ENCODE measurements around the gene NOP10. TPM values are rescaled to one million over a fixed set of nuclear protein-coding genes. Genes with fewer than 3 reads are reported as not detected.
A peak's percentile ranks its signal among the peaks of the same experiment; 100 is the strongest.

NOP10 gene
- total and polyA plus RNA-seq, 2 of the 13 experiments (the other 11 are each of a cell fraction or from before 2014, with no cell fraction given), result 239 to 369 TPM

DNA sequence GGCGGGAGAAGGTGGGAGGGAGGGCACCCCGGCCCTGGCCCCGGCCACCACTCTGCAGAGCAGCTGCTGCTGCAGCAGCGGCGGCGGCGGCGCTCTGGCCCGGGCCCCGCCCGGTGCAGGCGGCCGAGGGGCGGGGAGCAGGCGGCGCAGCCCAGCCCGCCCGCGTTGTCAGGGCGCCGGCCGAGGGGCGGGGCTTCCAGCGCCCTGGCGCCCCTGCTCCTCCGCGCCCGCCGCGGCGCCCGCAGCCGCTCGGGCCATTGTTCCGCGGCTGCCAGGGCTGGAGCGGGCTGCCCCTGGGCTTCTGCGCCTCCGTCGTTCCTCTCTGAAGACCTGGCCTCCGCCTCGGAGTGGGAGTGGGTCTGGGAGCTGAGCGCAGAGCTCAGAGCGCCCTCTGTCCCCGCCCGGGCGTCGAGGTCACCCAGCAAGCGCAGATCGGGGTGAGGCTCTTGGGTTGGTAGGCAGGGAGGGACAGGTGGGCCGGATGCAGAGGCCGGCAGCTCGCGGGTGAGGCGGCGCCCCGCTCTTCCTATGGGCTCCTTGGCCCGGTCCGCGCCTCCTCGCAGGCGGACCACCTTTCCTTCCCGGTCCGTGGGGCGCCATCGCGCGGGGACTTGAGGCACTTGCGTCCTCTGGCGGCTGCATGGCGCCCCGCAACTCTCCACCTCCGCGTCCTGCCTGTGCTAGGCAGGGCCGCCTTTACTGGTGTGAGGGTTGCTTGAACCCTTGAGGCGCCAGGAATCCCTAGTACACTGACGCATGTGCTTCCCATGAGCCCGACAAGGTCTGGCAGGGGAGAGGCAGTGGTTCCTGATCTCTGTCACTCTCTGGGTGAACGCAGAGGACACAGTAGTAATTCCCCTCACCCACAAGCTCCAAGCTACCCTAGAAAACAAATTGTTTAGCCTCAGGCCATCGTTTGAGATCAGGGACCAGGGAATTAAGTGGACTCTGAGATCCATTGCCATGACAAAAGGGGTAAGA, 24.5 kb upstream of the NOP10 start, which contains the start of gene LPCAT4 (continued):
- TF ChIP-seq ZNF550 (CRISPR knock-in tag; IDR thresholded peaks at IDR 0.05; ENCODE audit: borderline replicate concordance) (no peak), PTBP1 (IDR thresholded peaks at IDR 0.05; ENCODE audit: low read depth, low read length, poor library complexity, severe bottlenecking) (peak; percentile 26), ZNF749 (CRISPR knock-in tag; IDR thresholded peaks at IDR 0.05; ENCODE audit: borderline replicate concordance) (no peak), NCOA1 (CRISPR knock-in tag; IDR thresholded peaks at IDR 0.05) (0 out of 2 replicates have a peak, but pooled peaks have one; percentile 74), ZSCAN12 (CRISPR knock-in tag; IDR thresholded peaks at IDR 0.05) (no peak), RXRB (CRISPR knock-in tag; IDR thresholded peaks at IDR 0.05; ENCODE audit: borderline replicate concordance) (no peak), MAX (IDR thresholded peaks at IDR 0.05) (0 out of 2 replicates have a peak, but pooled peaks have one; percentile 39), MXD3 (CRISPR knock-in tag; IDR thresholded peaks at IDR 0.05) (peak; percentile 91), ZNF616 (CRISPR knock-in tag; IDR thresholded peaks at IDR 0.05; ENCODE audit: low read depth) (no peak), HOMEZ (CRISPR knock-in tag; IDR thresholded peaks at IDR 0.05; ENCODE audit: low read depth) (no peak), ZNF879 (CRISPR knock-in tag; IDR thresholded peaks at IDR 0.05) (0 out of 2 replicates have a peak, but pooled peaks have one; percentile 61), ATM (IDR thresholded peaks at IDR 0.05; ENCODE audit: borderline replicate concordance) (no peak), MTA3 (CRISPR knock-in tag; IDR thresholded peaks at IDR 0.05) (no peak), AKNA (CRISPR knock-in tag; IDR thresholded peaks at IDR 0.05; ENCODE audit: borderline replicate concordance) (no peak)
- TF ChIP-seq, protein P1, sequence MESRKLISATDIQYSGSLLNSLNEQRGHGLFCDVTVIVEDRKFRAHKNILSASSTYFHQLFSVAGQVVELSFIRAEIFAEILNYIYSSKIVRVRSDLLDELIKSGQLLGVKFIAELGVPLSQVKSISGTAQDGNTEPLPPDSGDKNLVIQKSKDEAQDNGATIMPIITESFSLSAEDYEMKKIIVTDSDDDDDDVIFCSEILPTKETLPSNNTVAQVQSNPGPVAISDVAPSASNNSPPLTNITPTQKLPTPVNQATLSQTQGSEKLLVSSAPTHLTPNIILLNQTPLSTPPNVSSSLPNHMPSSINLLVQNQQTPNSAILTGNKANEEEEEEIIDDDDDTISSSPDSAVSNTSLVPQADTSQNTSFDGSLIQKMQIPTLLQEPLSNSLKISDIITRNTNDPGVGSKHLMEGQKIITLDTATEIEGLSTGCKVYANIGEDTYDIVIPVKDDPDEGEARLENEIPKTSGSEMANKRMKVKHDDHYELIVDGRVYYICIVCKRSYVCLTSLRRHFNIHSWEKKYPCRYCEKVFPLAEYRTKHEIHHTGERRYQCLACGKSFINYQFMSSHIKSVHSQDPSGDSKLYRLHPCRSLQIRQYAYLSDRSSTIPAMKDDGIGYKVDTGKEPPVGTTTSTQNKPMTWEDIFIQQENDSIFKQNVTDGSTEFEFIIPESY (CRISPR knock-in tag; IDR thresholded peaks at IDR 0.05), result peak; percentile 39; the same call in 1 of the 2 replicates
- TF ChIP-seq, protein P2, sequence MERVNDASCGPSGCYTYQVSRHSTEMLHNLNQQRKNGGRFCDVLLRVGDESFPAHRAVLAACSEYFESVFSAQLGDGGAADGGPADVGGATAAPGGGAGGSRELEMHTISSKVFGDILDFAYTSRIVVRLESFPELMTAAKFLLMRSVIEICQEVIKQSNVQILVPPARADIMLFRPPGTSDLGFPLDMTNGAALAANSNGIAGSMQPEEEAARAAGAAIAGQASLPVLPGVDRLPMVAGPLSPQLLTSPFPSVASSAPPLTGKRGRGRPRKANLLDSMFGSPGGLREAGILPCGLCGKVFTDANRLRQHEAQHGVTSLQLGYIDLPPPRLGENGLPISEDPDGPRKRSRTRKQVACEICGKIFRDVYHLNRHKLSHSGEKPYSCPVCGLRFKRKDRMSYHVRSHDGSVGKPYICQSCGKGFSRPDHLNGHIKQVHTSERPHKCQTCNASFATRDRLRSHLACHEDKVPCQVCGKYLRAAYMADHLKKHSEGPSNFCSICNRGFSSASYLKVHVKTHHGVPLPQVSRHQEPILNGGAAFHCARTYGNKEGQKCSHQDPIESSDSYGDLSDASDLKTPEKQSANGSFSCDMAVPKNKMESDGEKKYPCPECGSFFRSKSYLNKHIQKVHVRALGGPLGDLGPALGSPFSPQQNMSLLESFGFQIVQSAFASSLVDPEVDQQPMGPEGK (CRISPR knock-in tag; IDR thresholded peaks at IDR 0.05), result peak; percentile 18; the same call in 1 of the 2 replicates
